ENCODE data around the gene SLC34A3. TPM values are rescaled to one million over a fixed set of nuclear protein-coding genes. Genes with fewer than 3 reads are reported as not detected.

SLC34A3 gene
- total RNA-seq, 1 donor from 2014 or later = 0.23 TPM

DNA sequence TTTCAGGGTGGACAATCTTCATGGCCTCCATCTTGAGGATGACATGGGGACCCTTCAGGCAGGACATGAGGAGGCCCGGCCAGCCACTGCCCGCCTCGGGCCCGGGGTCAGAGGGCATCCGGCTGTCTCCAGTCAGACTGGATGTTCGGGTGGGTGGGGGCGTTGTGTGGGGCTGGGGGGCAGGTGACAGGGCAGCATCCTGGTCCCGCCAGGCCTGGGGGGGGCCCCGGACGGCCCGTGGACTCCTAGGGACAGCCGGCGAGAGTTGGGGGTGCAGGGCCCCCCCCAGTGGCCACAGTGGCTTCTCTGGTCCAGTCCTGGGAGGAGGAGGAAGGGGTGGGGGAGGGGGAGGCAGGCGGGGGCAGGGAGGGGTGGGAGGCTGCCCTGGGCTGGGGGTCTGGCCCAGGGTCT, 9.6 kb upstream of the SLC34A3 start:
- H3K4me3 ChIP-seq = no peak overlapping the region
- no peaks in the 10 kb centered on the region for H3K27me3 ChIP-seq
- TF ChIP-seq, protein P1, sequence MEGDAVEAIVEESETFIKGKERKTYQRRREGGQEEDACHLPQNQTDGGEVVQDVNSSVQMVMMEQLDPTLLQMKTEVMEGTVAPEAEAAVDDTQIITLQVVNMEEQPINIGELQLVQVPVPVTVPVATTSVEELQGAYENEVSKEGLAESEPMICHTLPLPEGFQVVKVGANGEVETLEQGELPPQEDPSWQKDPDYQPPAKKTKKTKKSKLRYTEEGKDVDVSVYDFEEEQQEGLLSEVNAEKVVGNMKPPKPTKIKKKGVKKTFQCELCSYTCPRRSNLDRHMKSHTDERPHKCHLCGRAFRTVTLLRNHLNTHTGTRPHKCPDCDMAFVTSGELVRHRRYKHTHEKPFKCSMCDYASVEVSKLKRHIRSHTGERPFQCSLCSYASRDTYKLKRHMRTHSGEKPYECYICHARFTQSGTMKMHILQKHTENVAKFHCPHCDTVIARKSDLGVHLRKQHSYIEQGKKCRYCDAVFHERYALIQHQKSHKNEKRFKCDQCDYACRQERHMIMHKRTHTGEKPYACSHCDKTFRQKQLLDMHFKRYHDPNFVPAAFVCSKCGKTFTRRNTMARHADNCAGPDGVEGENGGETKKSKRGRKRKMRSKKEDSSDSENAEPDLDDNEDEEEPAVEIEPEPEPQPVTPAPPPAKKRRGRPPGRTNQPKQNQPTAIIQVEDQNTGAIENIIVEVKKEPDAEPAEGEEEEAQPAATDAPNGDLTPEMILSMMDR (IDR thresholded peaks at IDR 0.05) = no peak
- intact Hi-C loops (cut with DNase I) = no loop called here
- no peaks in the 10 kb centered on the region for H3K36me3 ChIP-seq
- no peak overlapping the region for H3K27ac ChIP-seq
- ATAC-seq (no peak), DNase-seq (no peak)
- H3K4me1 ChIP-seq = peaks cover 14% of the 10 kb centered on the region
- no peaks in the 10 kb centered on the region for H3K9me3 ChIP-seq

DNA sequence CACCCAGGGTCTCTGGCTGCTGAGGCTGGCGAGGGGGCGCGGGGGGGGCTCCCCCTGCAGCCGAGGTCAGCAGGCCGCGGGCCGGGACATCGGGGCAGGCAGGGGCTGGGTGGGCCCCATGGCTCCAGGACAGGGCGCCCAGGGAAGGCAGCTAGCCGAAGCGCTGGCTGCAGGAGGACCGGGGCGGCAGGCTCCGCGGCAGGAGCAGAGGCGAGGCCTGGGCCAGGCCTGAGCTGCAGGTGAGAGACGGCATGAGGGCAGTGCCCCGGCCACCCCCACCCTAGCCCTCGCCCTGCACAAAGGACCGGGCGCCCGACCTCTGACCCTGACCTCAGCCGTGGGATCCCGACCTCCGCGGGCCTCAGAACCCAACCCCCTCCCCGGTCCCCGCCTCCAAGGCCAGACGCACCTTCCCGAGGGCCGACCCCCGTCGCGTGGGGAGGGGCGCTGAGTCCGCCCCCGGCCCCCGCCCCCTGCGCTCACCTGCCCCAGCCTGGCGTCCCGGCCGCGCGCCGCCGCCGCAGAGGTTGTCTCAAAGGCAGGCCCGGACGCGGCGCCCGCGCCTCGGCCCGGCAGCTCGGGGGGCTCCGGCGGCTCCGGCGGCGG, 9.1 kb upstream of the SLC34A3 start:
- no peaks in the 10 kb centered on the region for H3K36me3 ChIP-seq
- TF ChIP-seq, protein P1 (IDR thresholded peaks at IDR 0.05) = no peak
- intact Hi-C loops (cut with DNase I) = no loop called here

GRCh38 chr9:137222190-137223077, 8.3 kb upstream of the SLC34A3 start, which contains the start of gene RNF208:
RNF208 (minus strand) TSS chr9:137222240; CDS start chr9:137221212, 1,028 bp downstream.
- ATAC-seq (peak; percentile 0), DNase-seq (no peak)
- Histone ChIP-seq H3K27me3 (no peaks in the 10 kb centered on the region), H3K4me1 (peaks cover 14% of the 10 kb centered on the region), H3K27ac (peak within 1 kb of the TSS; percentile 94), H3K4me3 (peak within 1 kb of the TSS; percentile 81), H3K9me3 (no peaks in the 10 kb centered on the region), H3K36me3 (no peaks in the 10 kb centered on the region)
- TF ChIP-seq, protein P1 (IDR thresholded peaks at IDR 0.05) = no peak
- intact Hi-C loops (cut with DNase I) = no loop called here

More for the DNA sequence above, 9.1 kb upstream of the SLC34A3 start:
- ATAC-seq (no peak), DNase-seq (no peak)
- H3K9me3 ChIP-seq = no peaks in the 10 kb centered on the region
- H3K4me3 ChIP-seq = peak overlapping the region; percentile 33
- no peaks in the 10 kb centered on the region for H3K27me3 ChIP-seq
- no peak overlapping the region for H3K27ac ChIP-seq
- H3K4me1 ChIP-seq = peaks cover 14% of the 10 kb centered on the region

GRCh38 chr9:137223078-137223970, 7.4 kb upstream of the SLC34A3 start:
- Histone ChIP-seq H3K4me3 (peak overlapping the region; percentile 81), H3K27me3 (peaks cover 3% of the 10 kb centered on the region), H3K27ac (peak overlapping the region; percentile 94), H3K36me3 (no peaks in the 10 kb centered on the region), H3K9me3 (no peaks in the 10 kb centered on the region), H3K4me1 (peaks cover 14% of the 10 kb centered on the region)
- intact Hi-C loops (cut with DNase I) = no loop called here
- ATAC-seq (peak; percentile 88), DNase-seq (peak; percentile 98)
- TF ChIP-seq, protein P1 (IDR thresholded peaks at IDR 0.05) = no peak

All from upper lobe of right lung (tissue), 1 donor.